WTC11 (cell line): Measurements from ENCODE around the gene FCN1. TPM values are rescaled to one million over a fixed set of nuclear protein-coding genes. Genes with fewer than 3 reads are reported as not detected.

Source experiments
- ATAC-seq: fragments of 200-7000 bp; cut with Tn5 transposase; 2 replicates; pipeline ENCODE4 v1.10.0; 2021; ENCODE audit warnings: mild to moderate bottlenecking, moderate library complexity
- CTCF ChIA-PET: fragments of 300-600 bp; sonication (Branson Sonifier 250); formaldehyde crosslinking; loops from one replicate; lab custom pipeline; 2021; ENCODE audit warnings: antibody characterized with exemption; lab: Charles Lee
- POLR2A ChIA-PET: fragments of 350-600 bp; sonication (Branson Sonifier 250); formaldehyde crosslinking; loops from one replicate; lab custom pipeline; 2021; ENCODE audit warnings: antibody characterized with exemption; lab: Charles Lee
- DNase-seq: peaks from one replicate; pipeline ENCODE4 v3.0.0; 2021; ENCODE audit warnings: low spot score
- H3K27ac Mint-ChIP-seq: 2 replicates; pipeline ENCODE4 v1.8.0; 2021; ENCODE audit warnings: mixed read lengths
- H3K27me3 Mint-ChIP-seq: 2 replicates; pipeline ENCODE4 v1.8.0; 2021; ENCODE audit warnings: low read depth, mild to moderate bottlenecking, moderate library complexity, mixed read lengths
- H3K36me3 Mint-ChIP-seq: 2 replicates; pipeline ENCODE4 v1.8.0; 2021; ENCODE audit warnings: mixed read lengths
- H3K4me1 Mint-ChIP-seq: 2 replicates; pipeline ENCODE4 v1.8.0; 2022; ENCODE audit warnings: mixed read lengths
- H3K4me3 Mint-ChIP-seq: 2 replicates; pipeline ENCODE4 v1.8.0; 2021; ENCODE audit warnings: mild to moderate bottlenecking, moderate library complexity, mixed read lengths
- H3K9me3 Mint-ChIP-seq: 2 replicates; pipeline ENCODE4 v1.8.0; 2021; ENCODE audit warnings: mixed read lengths
- AFF4 ChIP-seq: sonication (generic); formaldehyde crosslinking; IDR thresholded peaks from 2 replicates; pipeline ENCODE4 v1.8.1; 2023; ENCODE audit warnings: mild to moderate bottlenecking, missing genetic modification reagents, borderline replicate concordance
- E2F1 ChIP-seq: sonication (generic); formaldehyde crosslinking; IDR thresholded peaks from 2 replicates; pipeline ENCODE4 v1.8.0; 2022; ENCODE audit warnings: mild to moderate bottlenecking, missing genetic modification reagents
- ELF4 ChIP-seq: sonication (generic); formaldehyde crosslinking; IDR thresholded peaks from 2 replicates; pipeline ENCODE4 v1.8.1; 2022; ENCODE audit warnings: low read depth, mild to moderate bottlenecking, moderate library complexity, missing genetic modification reagents
- ERG ChIP-seq: fragments of 250-450 bp; sonication (Bioruptor Pico); IDR thresholded peaks from 2 replicates; pipeline ENCODE4 v1.8.0; 2021; ENCODE audit warnings: mild to moderate bottlenecking
- ETV6 ChIP-seq: sonication (generic); formaldehyde crosslinking; IDR thresholded peaks from 2 replicates; pipeline ENCODE4 v1.8.1; 2022; ENCODE audit warnings: mild to moderate bottlenecking, missing genetic modification reagents
- FOXJ3 ChIP-seq: sonication (generic); formaldehyde crosslinking; IDR thresholded peaks from 2 replicates; pipeline ENCODE4 v1.9.0; 2021; ENCODE audit warnings: missing genetic modification reagents, mild to moderate bottlenecking, borderline replicate concordance
- GTF2I ChIP-seq: fragments of 250-450 bp; sonication (Bioruptor Pico); conservative IDR thresholded peaks from 2 replicates; pipeline ENCODE4 v1.4.0; 2021; ENCODE audit warnings: mild to moderate bottlenecking
- HMGXB4 ChIP-seq: sonication (generic); formaldehyde crosslinking; IDR thresholded peaks from 2 replicates; pipeline ENCODE4 v1.8.1; 2023; ENCODE audit warnings: mild to moderate bottlenecking, moderate library complexity, missing genetic modification reagents
- KAT7 ChIP-seq: sonication (generic); formaldehyde crosslinking; IDR thresholded peaks from 2 replicates; pipeline ENCODE4 v1.8.1; 2023; ENCODE audit warnings: missing genetic modification reagents, mild to moderate bottlenecking, borderline replicate concordance
- MLX ChIP-seq: sonication (generic); formaldehyde crosslinking; IDR thresholded peaks from 2 replicates; pipeline ENCODE4 v1.8.1; 2023; ENCODE audit warnings: mild to moderate bottlenecking, missing genetic modification reagents, moderate library complexity
- MYBL2 ChIP-seq: sonication (generic); formaldehyde crosslinking; IDR thresholded peaks from 2 replicates; pipeline ENCODE4 v1.8.1; 2023; ENCODE audit warnings: mild to moderate bottlenecking, moderate library complexity, missing genetic modification reagents
- NFE2L1 ChIP-seq: sonication (generic); formaldehyde crosslinking; IDR thresholded peaks from 2 replicates; pipeline ENCODE4 v1.8.1; 2023; ENCODE audit warnings: missing genetic modification reagents
- PREB ChIP-seq: sonication (generic); formaldehyde crosslinking; IDR thresholded peaks from 2 replicates; pipeline ENCODE4 v1.8.1; 2022; ENCODE audit warnings: mild to moderate bottlenecking, missing genetic modification reagents, moderate library complexity, borderline replicate concordance
- RELA ChIP-seq: sonication (generic); formaldehyde crosslinking; IDR thresholded peaks from 2 replicates; pipeline ENCODE4 v1.8.1; 2022; ENCODE audit warnings: missing genetic modification reagents, mild to moderate bottlenecking, borderline replicate concordance
- STAT6 ChIP-seq: sonication (generic); formaldehyde crosslinking; conservative IDR thresholded peaks from 2 replicates; pipeline ENCODE4 v1.8.1; 2023; ENCODE audit warnings: mild to moderate bottlenecking, low read depth, missing genetic modification reagents, moderate library complexity
- TCF7 ChIP-seq: sonication (generic); formaldehyde crosslinking; IDR thresholded peaks from 2 replicates; pipeline ENCODE4 v1.8.0; 2022; ENCODE audit warnings: mild to moderate bottlenecking, low read depth, missing genetic modification reagents, moderate library complexity
- ZNF138 ChIP-seq: sonication (generic); formaldehyde crosslinking; conservative IDR thresholded peaks from 2 replicates; pipeline ENCODE4 v1.8.1; 2022; ENCODE audit warnings: mild to moderate bottlenecking, moderate library complexity, missing genetic modification reagents
- ZNF232 ChIP-seq: sonication (generic); formaldehyde crosslinking; IDR thresholded peaks from 2 replicates; pipeline ENCODE4 v1.8.0; 2022; ENCODE audit warnings: mild to moderate bottlenecking, missing genetic modification reagents
- ZNF317 ChIP-seq: sonication (generic); formaldehyde crosslinking; IDR thresholded peaks from 2 replicates; pipeline ENCODE4 v1.8.1; 2023; ENCODE audit warnings: low read depth, mild to moderate bottlenecking, moderate library complexity, missing genetic modification reagents, borderline replicate concordance
- total RNA-seq: library from RNA; stranded (reverse); gene quantifications from 3 replicates; pipeline ENCODE4 v1.2.3, GENCODE V29; 2021

Gene FCN1
- total RNA-seq, 1 experiment from 2014 or later = not detected

GRCh38 chr9:134922066-134922931, 4.6 kb upstream of the FCN1 start:
- POLR2A ChIA-PET = interaction anchor here (0.6 kb wide), 1 partner anchor 307 kb away, joined by 5 read pairs; no protein-coding TSS in a partner anchor
- CTCF ChIA-PET = no interaction called here
- ATAC-seq (no peak), DNase-seq (no peak)
- Mint-ChIP-seq H3K36me3 (peaks cover 11% of the 10 kb centered on the region), H3K4me1 (no peaks in the 10 kb centered on the region), H3K4me3 (no peak overlapping the region), H3K9me3 (peaks cover 22% of the 10 kb centered on the region), H3K27ac (no peak overlapping the region), H3K27me3 (no peaks in the 10 kb centered on the region)
- TF ChIP-seq NFE2L1 (CRISPR knock-in tag) = no peak
- no peak for TF ChIP-seq ERG (CRISPR knock-in tag)
- TF ChIP-seq MYBL2 (CRISPR knock-in tag) = no peak

- H3K4me1 Mint-ChIP-seq = no peaks in the 10 kb centered on the region
- DNase-seq (no peak), ATAC-seq (no peak)
- no peak overlapping the region for H3K27ac Mint-ChIP-seq
- TF ChIP-seq GTF2I (CRISPR knock-in tag) (no peak), PREB (no peak), HMGXB4 (CRISPR knock-in tag) (no peak), ETV6 (CRISPR knock-in tag) (no peak), FOXJ3 (CRISPR knock-in tag) (no peak), RELA (no peak), TCF7 (CRISPR knock-in tag) (no peak), ZNF138 (CRISPR knock-in tag) (no peak), KAT7 (CRISPR knock-in tag) (no peak), MLX (CRISPR knock-in tag) (no peak), AFF4 (CRISPR knock-in tag) (no peak), STAT6 (CRISPR knock-in tag) (no peak), ZNF232 (no peak), ELF4 (CRISPR knock-in tag) (no peak), ZNF317 (CRISPR knock-in tag) (no peak), E2F1 (no peak)
- H3K36me3 Mint-ChIP-seq = peaks cover 11% of the 10 kb centered on the region
- POLR2A ChIA-PET = no interaction called here
- H3K4me3 Mint-ChIP-seq = no peak overlapping the region
- CTCF ChIA-PET = no interaction called here
- peaks cover 19% of the 10 kb centered on the region for H3K9me3 Mint-ChIP-seq
- H3K27me3 Mint-ChIP-seq = no peaks in the 10 kb centered on the region
Observed at GRCh38 chr9:134919303-134919702, 1.6 kb upstream of the FCN1 start.
